Left hindlimb (tissue), 1 donor: ENCODE data around the gene CHCHD4.
"Not testable (repeated sequence)": the region's sequence is repeated elsewhere in the genome, so short reads cannot be mapped to it uniquely, and the experiment has no call there.

Source experiments
- DNase-seq: peaks from one replicate; pipeline ENCODE4 v3.0.0-alpha.2; 2018

Gene CHCHD4

GRCh38 chr3:14118400-14119381 lies 6.0 kb downstream of the CHCHD4 start:
- no peak for DNase-seq

- no peak for DNase-seq
Observed at GRCh38 chr3:14117468-14118399, 6.9 kb downstream of the CHCHD4 start.

- DNase-seq = no peak
Observed at GRCh38 chr3:14113965-14114635, 10.6 kb downstream of the CHCHD4 start.

- no peak for DNase-seq
Observed at GRCh38 chr3:14110699-14111098, 14.0 kb downstream of the CHCHD4 start.

- DNase-seq = not testable (repeated sequence)
Observed at GRCh38 chr3:14109821-14110220, 14.8 kb downstream of the CHCHD4 start.

GRCh38 chr3:14097616-14098391 lies 26.9 kb downstream of the CHCHD4 start:
- DNase-seq = no peak

GRCh38 chr3:14096742-14097141 lies 27.9 kb downstream of the CHCHD4 start:
- DNase-seq = no peak

GRCh38 chr3:14093831-14094230 lies 30.8 kb downstream of the CHCHD4 start:
- no peak for DNase-seq

GRCh38 chr3:14092464-14092863 lies 32.2 kb downstream of the CHCHD4 start:
- DNase-seq = no peak

- DNase-seq = not testable (repeated sequence)
Observed at GRCh38 chr3:14091959-14092358, 32.7 kb downstream of the CHCHD4 start.

- not testable (repeated sequence) for DNase-seq
Observed at GRCh38 chr3:14087461-14087860, 37.2 kb downstream of the CHCHD4 start.

- DNase-seq = no peak
Observed at GRCh38 chr3:14082108-14082657, 42.5 kb downstream of the CHCHD4 start.

GRCh38 chr3:14077310-14077709 lies 47.4 kb downstream of the CHCHD4 start:
- DNase-seq = no peak

GRCh38 chr3:14075233-14075632 lies 49.4 kb downstream of the CHCHD4 start:
- not testable (repeated sequence) for DNase-seq

- no peak for DNase-seq
Observed at GRCh38 chr3:14064910-14065309, 59.8 kb downstream of the CHCHD4 start.

GRCh38 chr3:14063152-14063551 lies 61.5 kb downstream of the CHCHD4 start:
- no peak for DNase-seq
